Right atrium auricular region (tissue), 2 donors: ENCODE measurements around the gene CEP70. TPM values are rescaled to one million over a fixed set of nuclear protein-coding genes. Genes with fewer than 3 reads are reported as not detected.
"Not testable (repeated sequence)": the region's sequence is repeated elsewhere in the genome, so short reads cannot be mapped to it uniquely, and the experiment has no call there.

Experiments
- DNase-seq: peaks from one replicate; pipeline ENCODE4 v3.0.0-alpha.2; 2019; ENCODE audit warnings: low spot score
- H3K27ac ChIP-seq, 2 donors: fragments of 200-600 bp; sonication (generic); 1 replicate in 1 of 2; 2 replicates in 1 of 2; pipeline ENCODE4 v1.5.1; 2016 to 2019
- H3K27me3 ChIP-seq, 2 donors: fragments of 200-600 bp; sonication (generic); one replicate each; pipeline versions ENCODE4 v1.5.1 to v1.6.0; 2017 to 2019
- H3K36me3 ChIP-seq: fragments of 200-600 bp; sonication (generic); one replicate; pipeline ENCODE4 v1.5.1; 2016
- H3K4me1 ChIP-seq, 2 donors: fragments of 200-600 bp; sonication (generic); one replicate each; pipeline versions ENCODE4 v1.5.1 to v1.6.0; 2017 to 2019
- H3K4me3 ChIP-seq, 2 donors: fragments of 200-600 bp; sonication (generic); 1 replicate in 1 of 2; 2 replicates in 1 of 2; pipeline ENCODE4 v1.5.1; 2017 to 2019; ENCODE audit warnings: mild to moderate bottlenecking in 1 of 2, moderate library complexity in 1 of 2
- H3K9me3 ChIP-seq, 2 donors: fragments of 200-600 bp; sonication (generic); one replicate each; pipeline ENCODE4 v1.5.1; 2019
- CTCF ChIP-seq, 2 donors: fragments of 200-600 bp; sonication (generic); IDR thresholded peaks; one replicate each; pipeline ENCODE4 v1.5.1; 2019; ENCODE audit warnings: antibody characterized with exemption in 2 of 2
- total RNA-seq, 2 donors: library from RNA; depleted of rRNA; stranded (reverse); fragments of >200 nt; gene quantifications; one replicate each; pipeline ENCODE4 v1.1.0, GENCODE V29; 2016

Gene CEP70
- total RNA-seq, 2 donors from 2014 or later, result 18.9 to 24.3 TPM

GRCh38 chr3:138456961-138457862 lies 136.8 kb downstream of the CEP70 start:
- no peak for DNase-seq
- Histone ChIP-seq H3K9me3 (no peaks in the 10 kb centered on the region), H3K27me3 (no peaks in the 10 kb centered on the region), H3K4me1 (peaks cover 0 to 10% of the 10 kb centered on the region in 2 donors), H3K36me3 (no peaks in the 10 kb centered on the region), H3K27ac (no peak overlapping the region), H3K4me3 (no peak overlapping the region)
- TF ChIP-seq CTCF (IDR thresholded peaks at IDR 0.05), result no peak

GRCh38 chr3:138455801-138456716 lies 138.0 kb downstream of the CEP70 start:
- no peaks in the 10 kb centered on the region for H3K27me3 ChIP-seq
- H3K36me3 ChIP-seq, result no peaks in the 10 kb centered on the region
- H3K4me3 ChIP-seq, result no peak overlapping the region
- no peaks in the 10 kb centered on the region for H3K9me3 ChIP-seq
- DNase-seq, result no peak
- peaks cover 0 to 10% of the 10 kb centered on the region in 2 donors for H3K4me1 ChIP-seq
- no peak for TF ChIP-seq CTCF (IDR thresholded peaks at IDR 0.05)
- H3K27ac ChIP-seq, result no peak overlapping the region

GRCh38 chr3:138453940-138454339 lies 140.1 kb downstream of the CEP70 start:
- not testable (repeated sequence) for H3K36me3 ChIP-seq, H3K9me3 ChIP-seq, DNase-seq, H3K27me3 ChIP-seq, H3K4me1 ChIP-seq, H3K27ac ChIP-seq, H3K4me3 ChIP-seq

GRCh38 chr3:138452436-138452835 lies 141.6 kb downstream of the CEP70 start:
- H3K9me3 ChIP-seq, result no peaks in the 10 kb centered on the region
- H3K27ac ChIP-seq, result no peak overlapping the region
- H3K4me1 ChIP-seq, result no peaks in the 10 kb centered on the region
- H3K36me3 ChIP-seq, result no peaks in the 10 kb centered on the region
- no peak for TF ChIP-seq CTCF (IDR thresholded peaks at IDR 0.05)
- no peak for DNase-seq
- no peak overlapping the region for H3K4me3 ChIP-seq
- no peaks in the 10 kb centered on the region for H3K27me3 ChIP-seq

GRCh38 chr3:138451595-138452162 lies 142.4 kb downstream of the CEP70 start:
- Histone ChIP-seq H3K27me3 (no peaks in the 10 kb centered on the region), H3K4me1 (no peaks in the 10 kb centered on the region), H3K27ac (no peak overlapping the region), H3K9me3 (no peaks in the 10 kb centered on the region), H3K4me3 (no peak overlapping the region), H3K36me3 (no peaks in the 10 kb centered on the region)
- no peak for DNase-seq
- TF ChIP-seq CTCF (IDR thresholded peaks at IDR 0.05), result no peak
